ENCODE data around the gene CPNE5. TPM values are rescaled to one million over a fixed set of nuclear protein-coding genes. Genes with fewer than 3 reads are reported as not detected.

CPNE5 gene
- polyA plus RNA-seq, 2 of the 4 experiments (the other 2 are of a cell fraction): 0.03 to 0.13 TPM

- Histone ChIP-seq H3K4me3 (no peak overlapping the region), H3K9me3 (no peaks in the 10 kb centered on the region), H3K4me1 (no peaks in the 10 kb centered on the region), H3K4me2 (no peak overlapping the region), H3K27ac (no peak overlapping the region)
- POLR2A ChIA-PET: no interaction called here
- WGBS (ENCODE audit: missing lambda C conversion rate): 74% methylated on average over 11 of the region's 11 CpGs
- CTCF ChIA-PET: interaction anchor here (0.5 to 2.7 kb wide), 4 partner anchors 30 to 300 kb away, joined by 4 to 16 read pairs (median 10); no protein-coding TSS in a partner anchor
- ATAC-seq (no peak), DNase-seq (ENCODE audit: low read depth in 1 of 2, low spot score in 1 of 2) (no peak), FAIRE-seq (no peak)
- TF ChIP-seq ZFP36 (IDR thresholded peaks at IDR 0.05; ENCODE audit: borderline replicate concordance, partially characterized antibody): peak; percentile 84
- TF ChIP-seq NFE2L2 (conservative IDR thresholded peaks at IDR 0.05; ENCODE audit: low read length): no peak
Observed at GRCh38 chr6:36728289-36729160, 110.7 kb downstream of the CPNE5 start.

GRCh38 chr6:36727505-36728021, 111.7 kb downstream of the CPNE5 start:
- H3K4me3 ChIP-seq: no peak overlapping the region
- WGBS (ENCODE audit: missing lambda C conversion rate): 88% methylated on average over 5 of the region's 7 CpGs
- ChIA-PET CTCF (interaction anchor here (0.5 to 2.7 kb wide), 4 partner anchors 31 to 299 kb away, joined by 4 to 16 read pairs (median 10); no protein-coding TSS in a partner anchor), POLR2A (no interaction called here)
- ATAC-seq (no peak), DNase-seq (ENCODE audit: low read depth in 1 of 2, low spot score in 1 of 2) (no peak), FAIRE-seq (no peak)
- no peak overlapping the region for H3K27ac ChIP-seq
- TF ChIP-seq RAD21 (conservative IDR thresholded peaks at IDR 0.05 in 1 of 2, IDR thresholded peaks at IDR 0.05 in 1 of 2) (no peak), SMC3 (IDR thresholded peaks at IDR 0.05) (no peak), JUNB (IDR thresholded peaks at IDR 0.05) (no peak), TP53 (CRISPR knock-in tag; IDR thresholded peaks at IDR 0.05) (no peak), BHLHE40 (IDR thresholded peaks at IDR 0.05; ENCODE audit: low read depth, low read length) (no peak), ELK1 (IDR thresholded peaks at IDR 0.05; ENCODE audit: low read depth, low read length) (no peak), ESRRA (IDR thresholded peaks at IDR 0.05; ENCODE audit: borderline replicate concordance, low read length) (no peak), FOSL2 (IDR thresholded peaks at IDR 0.05) (no peak), FOSL2 (CRISPR knock-in tag; IDR thresholded peaks at IDR 0.05) (no peak), CEBPB (IDR thresholded peaks at IDR 0.05) (no peak), FOSB (CRISPR knock-in tag; IDR thresholded peaks at IDR 0.05) (no peak), NFE2L2 (conservative IDR thresholded peaks at IDR 0.05; ENCODE audit: low read length) (no peak), CBX2 (IDR thresholded peaks at IDR 0.05; ENCODE audit: borderline replicate concordance, low read depth) (no peak), PBX3 (IDR thresholded peaks at IDR 0.05) (no peak), HES2 (IDR thresholded peaks at IDR 0.05) (no peak), POLR2AphosphoS2 (conservative IDR thresholded peaks at IDR 0.05; ENCODE audit: low read length) (no peak), EHMT2 (IDR thresholded peaks at IDR 0.05; ENCODE audit: low read depth) (no peak), HOXB5 (CRISPR knock-in tag; IDR thresholded peaks at IDR 0.05) (no peak)
- no peaks in the 10 kb centered on the region for H3K4me1 ChIP-seq
- H3K9me3 ChIP-seq: no peaks in the 10 kb centered on the region
- H3K4me2 ChIP-seq: no peak overlapping the region

DNA sequence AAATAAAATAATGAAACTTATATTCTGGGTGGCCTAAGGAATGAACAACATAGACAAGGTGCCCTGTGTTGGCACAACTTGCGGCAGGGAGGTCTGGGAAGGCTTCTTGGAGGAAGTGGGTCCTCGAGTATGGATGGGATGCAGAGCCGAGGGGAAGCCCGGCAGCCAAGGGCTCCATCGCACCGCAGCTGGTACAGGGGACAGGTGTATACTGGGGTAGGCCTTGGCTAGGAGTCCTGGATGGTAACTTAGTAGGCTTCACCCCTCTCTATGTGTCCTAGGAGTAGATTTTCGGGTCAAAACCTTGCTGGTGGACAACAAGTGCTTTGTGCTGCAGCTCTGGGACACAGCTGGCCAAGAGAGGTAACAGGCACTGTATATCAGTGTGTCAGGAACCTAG, 113.7 kb downstream of the CPNE5 start:
- FAIRE-seq (no peak), ATAC-seq (no peak), DNase-seq (ENCODE audit: low read depth in 1 of 2, low spot score in 1 of 2) (no peak)
- Histone ChIP-seq H3K4me1 (no peaks in the 10 kb centered on the region), H3K9me3 (no peaks in the 10 kb centered on the region), H3K4me3 (no peak overlapping the region), H3K27ac (no peak overlapping the region), H3K4me2 (no peak overlapping the region)
- CTCF ChIA-PET: interaction anchor here (1.1 to 5.4 kb wide), 7 partner anchors 8 to 110 kb away, joined by 3 to 56 read pairs (median 5); no protein-coding TSS in a partner anchor
- 70% methylated on average over 7 of the region's 7 CpGs for WGBS (ENCODE audit: missing lambda C conversion rate)
- TF ChIP-seq TP53 (CRISPR knock-in tag; IDR thresholded peaks at IDR 0.05): no peak
- TF ChIP-seq POLR2AphosphoS2 (conservative IDR thresholded peaks at IDR 0.05; ENCODE audit: low read length): no peak
- no peak for TF ChIP-seq JUN (IDR thresholded peaks at IDR 0.05)
- no peak for TF ChIP-seq KDM5A (IDR thresholded peaks at IDR 0.05)
- POLR2A ChIA-PET: no interaction called here
